Stimulated activated CD8-positive, alpha-beta memory T cell treated with anti-CD3 and anti-CD28 coated beads, Interleukin-12 subunit alpha, Interleukin-12 subunit beta, amount 100 ng/mL, for 24 hours (primary cell): ENCODE data around the gene SLC47A1.
"Not testable (repeated sequence)": the region's sequence is repeated elsewhere in the genome, so short reads cannot be mapped to it uniquely, and the experiment has no call there.

Experiments used
- DNase-seq: peaks from one replicate; pipeline ENCODE4 v3.0.0-alpha.2; 2020; ENCODE audit errors: extremely low read depth

SLC47A1 gene

GRCh38 chr17:19533718-19534561, at the start of gene SLC47A1:
Gene SLC47A1 (plus strand): TSS chr17:19533854. CDS start chr17:19533940, 86 bp downstream.
- no peak for DNase-seq

- no peak for DNase-seq
Observed at GRCh38 chr17:19485800-19486340, 47.8 kb upstream of the SLC47A1 start.

- no peak for DNase-seq
Observed at GRCh38 chr17:19486351-19487023, 47.2 kb upstream of the SLC47A1 start.

GRCh38 chr17:19487024-19487600, 46.5 kb upstream of the SLC47A1 start:
- no peak for DNase-seq

- no peak for DNase-seq
Observed at GRCh38 chr17:19492141-19492540, 41.5 kb upstream of the SLC47A1 start.

- DNase-seq = no peak
Observed at GRCh38 chr17:19494961-19495806, 38.5 kb upstream of the SLC47A1 start.

GRCh38 chr17:19495828-19496528, 37.7 kb upstream of the SLC47A1 start:
- DNase-seq = no peak

GRCh38 chr17:19497624-19498023, 36.0 kb upstream of the SLC47A1 start:
- DNase-seq = no peak

- DNase-seq = no peak
Observed at GRCh38 chr17:19501219-19501618, 32.4 kb upstream of the SLC47A1 start.

GRCh38 chr17:19502517-19502916, 31.1 kb upstream of the SLC47A1 start:
- DNase-seq = no peak

GRCh38 chr17:19505561-19505960, 28.1 kb upstream of the SLC47A1 start:
- not testable (repeated sequence) for DNase-seq

- no peak for DNase-seq
Observed at GRCh38 chr17:19507775-19508576, 25.7 kb upstream of the SLC47A1 start.

- DNase-seq = no peak
Observed at GRCh38 chr17:19508577-19508867, 25.1 kb upstream of the SLC47A1 start.

- DNase-seq = not testable (repeated sequence)
Observed at GRCh38 chr17:19509281-19509852, 24.3 kb upstream of the SLC47A1 start.

- no peak for DNase-seq
Observed at GRCh38 chr17:19510903-19511302, 22.8 kb upstream of the SLC47A1 start.

GRCh38 chr17:19513897-19514488, 19.7 kb upstream of the SLC47A1 start:
- DNase-seq = no peak

GRCh38 chr17:19517699-19518098, 16.0 kb upstream of the SLC47A1 start:
- no peak for DNase-seq

GRCh38 chr17:19519388-19520291, 14.0 kb upstream of the SLC47A1 start:
- DNase-seq = not testable (repeated sequence)
